Omental fat pad (tissue), 4 donors: ENCODE results near the gene ADAMTS14. TPM values are rescaled to one million over a fixed set of nuclear protein-coding genes. Genes with fewer than 3 reads are reported as not detected.
A peak's percentile ranks its signal among the peaks of the same experiment; 100 is the strongest.

Experiments used
- ATAC-seq: fragments of 150-250 bp; one replicate; pipeline ENCODE4 v1.9.1; 2016; ENCODE audit warnings: mild to moderate bottlenecking, moderate library complexity; ENCODE audit not compliant: low FRiP score
- DNase-seq: peaks from one replicate; pipeline ENCODE4 v3.0.0-alpha.2; 2019; ENCODE audit warnings: low spot score
- CTCF ChIP-seq, 3 donors: fragments of 450-650 bp; IDR thresholded peaks; one replicate each; pipeline ENCODE4 v1.5.1; 2016 to 2017; ENCODE audit warnings: antibody characterized with exemption in 3 of 3, mild to moderate bottlenecking in 3 of 3, moderate library complexity in 2 of 3
- total RNA-seq, 4 donors: library from RNA; depleted of rRNA; stranded (reverse); fragments of >200 nt; gene quantifications; one replicate each; pipeline ENCODE4 v1.1.0, GENCODE V29; 2016

The ADAMTS14 gene
- total RNA-seq, 4 donors from 2014 or later, result 0.19 to 0.60 (median 0.47) TPM; not detected in 1

GRCh38 chr10:70679498-70679897 lies 7.2 kb downstream of the ADAMTS14 start:
- TF ChIP-seq CTCF (IDR thresholded peaks at IDR 0.05), result no peak
- no peak for ATAC-seq
- no peak for DNase-seq

- no peak for TF ChIP-seq CTCF (IDR thresholded peaks at IDR 0.05)
- DNase-seq, result no peak
- no peak for ATAC-seq
Measured at GRCh38 chr10:70680899-70681730, 8.8 kb downstream of the ADAMTS14 start.

DNA sequence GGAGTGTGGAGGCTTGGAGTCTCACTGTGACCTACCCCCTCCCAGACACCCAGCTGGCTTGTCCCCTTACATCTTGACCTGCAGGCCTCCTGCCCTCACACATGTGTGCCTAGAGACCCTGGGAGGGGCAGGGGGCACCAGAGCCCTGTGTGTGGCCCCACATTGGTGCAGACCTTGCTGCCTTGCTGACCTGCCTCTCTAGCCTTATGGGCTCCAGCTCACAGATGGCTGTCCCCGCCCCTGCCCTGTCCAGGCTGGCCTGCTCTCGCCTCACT lies 9.4 kb downstream of the ADAMTS14 start:
- ATAC-seq (no peak), DNase-seq (no peak)
- no peak for TF ChIP-seq CTCF (IDR thresholded peaks at IDR 0.05)

GRCh38 chr10:70682920-70683600 lies 10.8 kb downstream of the ADAMTS14 start:
- ATAC-seq (peak; percentile 77), DNase-seq (no peak)
- TF ChIP-seq CTCF (IDR thresholded peaks at IDR 0.05), result no peak

DNA sequence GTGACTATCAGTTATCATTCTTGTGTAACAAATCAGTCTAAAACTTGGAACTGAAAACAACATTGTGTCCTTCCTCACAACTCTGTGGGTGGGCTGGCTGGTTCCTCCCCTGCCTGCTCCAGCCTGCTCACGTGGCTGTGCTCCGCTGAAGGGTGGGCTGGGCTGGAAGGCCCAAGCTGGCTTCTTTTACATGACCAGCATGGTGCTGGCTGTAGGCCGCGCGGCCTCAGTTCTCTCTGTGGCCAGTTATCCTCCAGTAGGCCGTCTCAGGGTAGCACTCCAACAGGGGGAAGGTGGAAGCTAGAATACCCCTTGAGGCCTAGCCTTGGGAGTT lies 11.3 kb downstream of the ADAMTS14 start:
- DNase-seq, result no peak
- peak; percentile 41 for ATAC-seq
- no peak for TF ChIP-seq CTCF (IDR thresholded peaks at IDR 0.05)

DNA sequence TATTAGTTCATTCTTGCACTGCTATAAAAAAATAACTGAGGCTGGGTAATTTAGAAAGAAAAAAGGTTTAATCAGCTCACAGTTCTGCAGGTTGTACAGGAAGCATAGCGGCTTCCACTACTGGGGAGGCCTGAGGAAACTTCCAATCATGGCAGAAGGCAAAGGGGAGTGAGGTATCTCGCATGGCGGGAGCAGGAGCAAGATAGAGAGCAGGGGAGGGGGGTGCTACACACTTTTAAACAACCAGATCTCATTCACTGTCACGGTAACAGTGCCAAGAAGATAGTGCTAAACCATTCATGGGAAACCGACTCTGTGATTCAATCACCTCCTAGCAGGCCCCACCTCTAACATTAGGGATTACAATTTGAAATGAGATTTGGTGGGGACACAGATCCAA lies 11.6 kb downstream of the ADAMTS14 start:
- DNase-seq (no peak), ATAC-seq (no peak)
- no peak for TF ChIP-seq CTCF (IDR thresholded peaks at IDR 0.05)

- DNase-seq, result no peak
- TF ChIP-seq CTCF (IDR thresholded peaks at IDR 0.05), result no peak
- no peak for ATAC-seq
Measured at GRCh38 chr10:70684374-70684773, 12.1 kb downstream of the ADAMTS14 start.
